ENCODE data around the gene CD93. TPM values are rescaled to one million over a fixed set of nuclear protein-coding genes. Genes with fewer than 3 reads are reported as not detected.

CD93 gene
- total and polyA plus RNA-seq, 4 donors: 1.5 to 16.0 (median 11.9) TPM

GRCh38 chr20:23058240-23058639 is 27.9 kb downstream of the CD93 start:
- no peak overlapping the region for H3K27ac ChIP-seq (ENCODE audit: low read depth in 1 of 2, low read length in 2 of 2)
- no peak for DNase-seq (ENCODE audit: low spot score)
- no peaks in the 10 kb centered on the region for H3K4me1 ChIP-seq (ENCODE audit: control insufficient read depth in 4 of 4, insufficient read depth in 4 of 4, low read length in 3 of 4)
- peaks cover 0 to 5% (median 2%) of the 10 kb centered on the region in 4 donors for H3K9me3 ChIP-seq (ENCODE audit: control insufficient read depth in 4 of 4, low read length in 3 of 4)
- no peak overlapping the region for H3K9ac ChIP-seq (ENCODE audit: low read depth in 1 of 2, low read length in 2 of 2)
- H3K27me3 ChIP-seq (ENCODE audit: control insufficient read depth in 4 of 4, insufficient read depth in 4 of 4, low read length in 3 of 4): peaks cover 0 to 2% (median 0%) of the 10 kb centered on the region in 4 donors
- H3K36me3 ChIP-seq (ENCODE audit: control insufficient read depth in 4 of 4, insufficient read depth in 3 of 4, low read depth in 1 of 4, low read length in 3 of 4): no peaks in the 10 kb centered on the region
- no peak for TF ChIP-seq FOXA2 (IDR thresholded peaks at IDR 0.05)
- no peak for TF ChIP-seq EGR1 (IDR thresholded peaks at IDR 0.05; ENCODE audit: low read depth in 2 of 2)
- no peak for TF ChIP-seq ATF3 (IDR thresholded peaks at IDR 0.05)
- no peak for TF ChIP-seq GABPA (IDR thresholded peaks at IDR 0.05 in 1 of 2, conservative IDR thresholded peaks at IDR 0.05 in 1 of 2)
- TF ChIP-seq RXRA (IDR thresholded peaks at IDR 0.05): no peak
- no peak for TF ChIP-seq ZBTB33 (IDR thresholded peaks at IDR 0.05)
- TF ChIP-seq HNF4A (conservative IDR thresholded peaks at IDR 0.05): no peak
- no peak for TF ChIP-seq HNF4G (IDR thresholded peaks at IDR 0.05)
- TF ChIP-seq JUND (IDR thresholded peaks at IDR 0.05): no peak
- TF ChIP-seq, protein P1, sequence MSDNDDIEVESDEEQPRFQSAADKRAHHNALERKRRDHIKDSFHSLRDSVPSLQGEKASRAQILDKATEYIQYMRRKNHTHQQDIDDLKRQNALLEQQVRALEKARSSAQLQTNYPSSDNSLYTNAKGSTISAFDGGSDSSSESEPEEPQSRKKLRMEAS (IDR thresholded peaks at IDR 0.05): no peak
- no peak for TF ChIP-seq RAD21 (IDR thresholded peaks at IDR 0.05)
- no peak for TF ChIP-seq REST (IDR thresholded peaks at IDR 0.05)
- no peak for TF ChIP-seq FOXA1 (IDR thresholded peaks at IDR 0.05)
- no peak for TF ChIP-seq TAF1 (conservative IDR thresholded peaks at IDR 0.05)
- WGBS: 39% methylated on average over 1 of the region's 1 CpG
- no peak overlapping the region for H3K4me3 ChIP-seq (ENCODE audit: low read depth in 1 of 3, low read length in 3 of 3)

GRCh38 chr20:23052904-23053303 is 33.2 kb downstream of the CD93 start:
- WGBS: 79% methylated on average over 5 of the region's 5 CpGs
- no peak overlapping the region for H3K4me3 ChIP-seq (ENCODE audit: low read depth in 1 of 3, low read length in 3 of 3)
- no peak overlapping the region for H3K27ac ChIP-seq (ENCODE audit: low read depth in 1 of 2, low read length in 2 of 2)
- DNase-seq (ENCODE audit: low spot score): peak; percentile 30
- TF ChIP-seq ATF3 (IDR thresholded peaks at IDR 0.05) (no peak), HNF4A (conservative IDR thresholded peaks at IDR 0.05) (no peak), ZBTB33 (IDR thresholded peaks at IDR 0.05) (no peak), JUND (IDR thresholded peaks at IDR 0.05) (no peak), REST (IDR thresholded peaks at IDR 0.05) (no peak), YY1 (IDR thresholded peaks at IDR 0.05) (no peak)
- TF ChIP-seq, protein P1 (IDR thresholded peaks at IDR 0.05): no peak
- no peaks in the 10 kb centered on the region for H3K36me3 ChIP-seq (ENCODE audit: control insufficient read depth in 4 of 4, insufficient read depth in 3 of 4, low read depth in 1 of 4, low read length in 3 of 4)
- no peak overlapping the region for H3K9ac ChIP-seq (ENCODE audit: low read depth in 1 of 2, low read length in 2 of 2)
- H3K9me3 ChIP-seq (ENCODE audit: control insufficient read depth in 4 of 4, low read length in 3 of 4): peaks cover 0 to 5% (median 2%) of the 10 kb centered on the region in 4 donors
- peaks cover 0 to 4% (median 1%) of the 10 kb centered on the region in 4 donors for H3K27me3 ChIP-seq (ENCODE audit: control insufficient read depth in 4 of 4, insufficient read depth in 4 of 4, low read length in 3 of 4)
- peaks cover 2 to 28% (median 6%) of the 10 kb centered on the region in 4 donors for H3K4me1 ChIP-seq (ENCODE audit: control insufficient read depth in 4 of 4, insufficient read depth in 4 of 4, low read length in 3 of 4)
